ENCODE results near the gene GP1BA.
"Not testable (repeated sequence)": the region's sequence is repeated elsewhere in the genome, so short reads cannot be mapped to it uniquely, and the experiment has no call there.

GP1BA gene

DNA sequence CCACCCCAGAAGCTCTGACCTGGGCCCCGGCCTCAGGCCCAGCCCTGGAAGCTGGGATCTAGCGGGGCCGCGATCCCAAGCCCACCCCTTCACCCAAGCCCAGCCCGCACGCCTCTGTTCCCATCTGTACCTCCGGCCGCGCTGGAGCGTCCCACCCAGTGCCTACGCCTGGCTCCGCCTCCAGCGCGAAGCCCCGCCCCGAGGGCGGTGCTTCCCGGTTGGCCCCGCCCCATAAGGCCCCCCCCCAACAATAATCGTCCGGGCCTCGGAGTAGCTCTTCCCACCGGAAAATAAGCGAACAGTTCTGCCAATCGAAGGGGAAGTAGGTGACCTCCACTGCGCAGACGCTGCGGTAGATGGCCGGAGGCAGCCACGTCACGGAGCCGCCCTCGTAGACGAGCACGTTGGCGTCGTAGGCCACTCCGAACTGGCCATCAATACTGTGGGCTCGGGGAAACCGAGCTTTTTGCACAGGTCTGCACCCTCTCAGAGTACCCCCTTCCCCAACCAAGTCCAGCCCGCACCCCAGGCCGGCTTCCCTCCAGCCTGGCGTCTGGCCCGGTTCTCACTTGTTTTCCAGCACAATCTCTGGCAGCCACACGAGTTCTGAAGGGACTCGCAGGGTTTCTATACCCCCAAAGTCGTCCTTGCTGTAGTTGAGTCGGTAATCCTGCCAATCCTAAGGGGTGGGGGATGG, 30.3 kb upstream of the GP1BA start:
- no peak for DNase-seq

DNA sequence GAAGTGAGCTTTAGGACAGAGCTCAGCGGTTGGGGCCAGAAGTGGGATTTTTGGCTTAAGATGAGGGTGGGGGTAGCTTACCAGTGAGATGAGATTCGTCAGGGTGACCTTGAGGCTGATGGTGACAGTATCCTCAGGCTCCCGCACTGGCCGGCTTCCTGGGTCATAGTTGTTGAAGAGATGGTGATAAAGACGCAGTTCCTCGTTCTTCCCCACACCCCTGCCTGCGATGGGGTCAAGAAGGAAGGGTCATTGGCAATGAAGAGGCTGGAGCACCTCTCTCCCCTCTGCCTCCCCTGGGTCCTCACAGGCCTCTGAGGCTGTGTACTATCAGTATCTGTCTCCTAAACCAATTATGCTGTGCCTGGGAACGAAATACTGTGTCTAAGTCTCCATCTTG, 29.5 kb upstream of the GP1BA start:
- no peak for DNase-seq

GRCh38 chr17:4903051-4903818, 28.8 kb upstream of the GP1BA start, which contains the start of gene CHRNE:
TSS of gene CHRNE (minus strand) at chr17:4903098. CDS start at chr17:4903063, 35 bp downstream.
- peak; percentile 84 for DNase-seq

DNA sequence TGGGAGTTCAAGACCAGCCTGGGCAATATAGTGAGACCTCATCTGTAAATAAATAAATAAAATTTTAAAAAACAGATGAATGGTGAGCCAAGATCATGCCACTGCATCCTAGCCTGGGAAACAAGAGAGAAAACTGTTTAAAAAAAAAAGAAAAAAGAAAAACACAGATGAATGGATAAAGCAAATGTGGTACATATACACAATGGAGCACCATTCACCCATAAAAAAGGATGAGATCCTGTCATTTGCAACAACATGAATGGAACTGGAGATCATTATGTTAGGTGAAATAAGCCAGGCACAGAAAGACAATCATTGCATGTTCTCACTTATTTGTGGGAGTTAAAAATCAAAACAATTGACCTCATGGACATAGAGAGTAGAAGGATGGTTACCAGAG, 25.4 kb upstream of the GP1BA start:
- not testable (repeated sequence) for DNase-seq

- peak; percentile 86 for DNase-seq
Measured at GRCh38 chr17:4908301-4908700, 23.8 kb upstream of the GP1BA start.

GRCh38 chr17:4908711-4909496, 23.2 kb upstream of the GP1BA start:
- DNase-seq, result peak; percentile 88

- no peak for DNase-seq
Measured at GRCh38 chr17:4913994-4914393, 18.1 kb upstream of the GP1BA start.

DNA sequence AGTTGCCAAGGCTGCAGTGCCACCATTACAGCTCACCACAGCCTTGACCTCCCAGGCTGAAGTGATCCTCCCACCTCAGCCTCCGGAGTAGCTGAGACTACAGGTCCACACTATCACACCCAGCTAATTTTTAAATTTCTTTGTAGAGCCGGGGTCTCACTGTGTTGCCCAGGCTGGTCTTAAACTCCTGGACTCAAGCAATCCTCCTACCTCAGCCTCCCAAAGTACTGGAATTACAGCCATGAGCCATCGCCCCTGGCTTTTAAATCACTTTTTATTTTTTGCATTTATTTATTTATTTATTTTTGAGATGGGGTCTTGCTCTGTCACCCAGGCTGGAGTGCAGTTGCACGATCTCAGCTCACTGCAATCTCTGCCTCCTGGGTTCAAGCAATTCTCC, 17.5 kb upstream of the GP1BA start:
- DNase-seq, result not testable (repeated sequence)

DNA sequence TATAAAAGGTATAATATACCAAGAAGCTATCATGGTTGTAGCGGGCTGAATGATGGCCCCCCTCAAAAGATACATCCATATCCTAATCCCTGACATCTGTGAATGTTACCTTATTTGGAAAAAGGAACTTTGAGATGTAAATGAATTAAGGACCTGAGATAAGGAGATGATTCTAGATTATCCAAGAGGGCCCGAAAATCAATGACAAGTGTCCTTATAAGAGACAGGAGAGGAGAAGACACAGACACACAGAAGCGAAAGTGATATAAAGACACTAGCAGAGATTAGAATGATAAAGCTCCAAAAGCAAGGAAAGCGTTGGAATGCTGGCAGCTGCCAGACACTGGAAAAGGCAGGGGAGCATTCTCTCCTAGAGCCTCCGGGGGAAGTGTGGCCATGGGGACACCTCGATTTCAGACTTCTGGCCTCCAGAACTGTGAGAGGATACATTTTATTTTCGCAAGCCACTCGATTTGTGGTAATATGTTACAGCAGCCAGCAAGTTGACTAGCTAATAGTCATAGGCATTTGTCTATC, 12.5 kb upstream of the GP1BA start:
- no peak for DNase-seq

GRCh38 chr17:4920351-4921048, 11.6 kb upstream of the GP1BA start:
- no peak for DNase-seq

GRCh38 chr17:4921320-4921719, 10.8 kb upstream of the GP1BA start:
- DNase-seq, result no peak

DNA sequence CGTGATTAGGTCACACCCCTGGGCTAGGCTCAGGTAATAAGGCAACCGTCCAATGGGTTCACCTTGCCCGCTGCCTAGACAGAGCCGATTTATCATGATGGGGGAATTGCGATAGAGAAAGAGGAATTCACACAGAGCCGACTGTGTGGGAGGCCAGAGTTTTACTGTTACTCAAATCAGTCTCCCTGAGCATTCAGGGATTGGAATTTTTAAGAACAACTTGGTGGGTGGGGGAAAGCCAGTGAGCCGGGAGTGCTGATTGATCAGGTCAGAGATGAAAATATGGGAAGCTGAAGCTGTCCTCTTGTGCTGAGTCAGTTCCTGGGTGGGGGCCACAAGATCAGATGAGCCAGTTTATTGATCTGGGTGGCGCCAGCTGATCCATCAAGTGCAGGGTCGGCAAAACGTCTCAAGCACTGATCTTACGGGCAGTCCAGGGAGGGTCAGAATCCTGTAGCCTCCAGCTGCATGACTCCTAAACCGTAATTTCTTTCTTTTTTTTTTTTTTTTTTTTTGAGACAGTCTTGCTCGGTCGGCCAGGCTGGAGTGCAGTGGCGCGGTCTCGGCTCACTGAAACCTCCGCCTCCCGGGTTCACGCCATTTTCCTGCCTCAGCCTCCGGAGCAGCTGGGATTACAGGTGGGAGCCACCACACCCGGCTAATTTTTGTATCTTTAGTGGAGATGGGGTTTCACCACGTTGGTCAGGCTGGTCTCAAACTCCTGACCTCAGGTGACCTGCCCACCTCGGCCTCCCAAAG, 5.3 kb upstream of the GP1BA start:
- DNase-seq, result not testable (repeated sequence)

- DNase-seq, result no peak
Measured at GRCh38 chr17:4928881-4929280, 3.2 kb upstream of the GP1BA start.

DNA sequence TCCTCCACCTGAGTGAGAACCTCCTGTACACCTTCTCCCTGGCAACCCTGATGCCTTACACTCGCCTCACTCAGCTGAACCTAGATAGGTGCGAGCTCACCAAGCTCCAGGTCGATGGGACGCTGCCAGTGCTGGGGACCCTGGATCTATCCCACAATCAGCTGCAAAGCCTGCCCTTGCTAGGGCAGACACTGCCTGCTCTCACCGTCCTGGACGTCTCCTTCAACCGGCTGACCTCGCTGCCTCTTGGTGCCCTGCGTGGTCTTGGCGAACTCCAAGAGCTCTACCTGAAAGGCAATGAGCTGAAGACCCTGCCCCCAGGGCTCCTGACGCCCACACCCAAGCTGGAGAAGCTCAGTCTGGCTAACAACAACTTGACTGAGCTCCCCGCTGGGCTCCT, 679 bp downstream of the GP1BA start:
- DNase-seq, result no peak

DNA sequence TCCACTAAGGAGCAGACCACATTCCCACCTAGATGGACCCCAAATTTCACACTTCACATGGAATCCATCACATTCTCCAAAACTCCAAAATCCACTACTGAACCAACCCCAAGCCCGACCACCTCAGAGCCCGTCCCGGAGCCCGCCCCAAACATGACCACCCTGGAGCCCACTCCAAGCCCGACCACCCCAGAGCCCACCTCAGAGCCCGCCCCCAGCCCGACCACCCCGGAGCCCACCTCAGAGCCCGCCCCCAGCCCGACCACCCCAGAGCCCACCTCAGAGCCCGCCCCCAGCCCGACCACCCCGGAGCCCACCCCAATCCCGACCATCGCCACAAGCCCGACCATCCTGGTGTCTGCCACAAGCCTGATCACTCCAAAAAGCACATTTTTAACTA, 1.6 kb downstream of the GP1BA start:
- no peak for DNase-seq

GRCh38 chr17:4934173-4934979, 2.3 kb downstream of the GP1BA start:
- DNase-seq, result peak; percentile 47

DNA sequence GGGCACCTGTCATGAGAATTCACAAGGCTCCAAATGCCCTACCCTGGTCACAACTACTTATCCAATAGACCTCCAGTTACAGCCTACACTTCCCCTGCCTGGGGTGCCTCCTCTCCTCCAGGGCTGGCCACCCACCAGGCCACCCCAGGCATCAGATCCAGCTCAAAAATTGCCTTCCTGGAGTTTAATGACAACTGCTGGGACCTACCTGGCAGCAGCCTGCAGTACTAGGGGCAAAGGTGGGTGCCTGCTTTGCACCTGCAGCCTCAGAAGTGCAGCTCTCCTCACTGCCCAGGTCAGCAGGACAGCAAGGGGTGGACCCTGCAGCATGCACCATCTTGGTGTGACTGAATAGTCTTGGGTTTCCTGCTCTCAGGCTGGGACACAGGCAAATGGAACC, 3.6 kb downstream of the GP1BA start:
- no peak for DNase-seq

GRCh38 chr17:4936436-4936835, 4.4 kb downstream of the GP1BA start:
- DNase-seq, result no peak

DNA sequence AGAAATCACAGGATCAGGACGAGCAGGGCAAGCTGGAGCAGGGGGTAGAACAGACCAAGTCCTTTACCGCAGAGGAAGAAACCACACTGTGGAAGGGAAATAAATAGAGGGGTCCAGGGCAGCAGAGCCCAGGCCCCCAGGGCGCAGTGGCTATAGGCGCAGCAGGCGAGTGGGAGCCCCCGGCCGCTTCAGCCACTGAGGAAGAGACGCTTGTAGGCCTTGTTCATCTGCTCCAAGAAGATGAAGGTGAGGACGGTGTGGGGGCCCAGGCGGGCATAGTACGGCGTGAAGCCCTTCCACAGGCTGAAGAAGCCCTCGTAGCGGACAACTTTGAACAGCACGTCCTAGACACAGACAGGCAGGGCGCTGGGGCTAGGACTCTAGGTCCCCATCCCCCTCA, 5.5 kb downstream of the GP1BA start:
- no peak for DNase-seq

DNA sequence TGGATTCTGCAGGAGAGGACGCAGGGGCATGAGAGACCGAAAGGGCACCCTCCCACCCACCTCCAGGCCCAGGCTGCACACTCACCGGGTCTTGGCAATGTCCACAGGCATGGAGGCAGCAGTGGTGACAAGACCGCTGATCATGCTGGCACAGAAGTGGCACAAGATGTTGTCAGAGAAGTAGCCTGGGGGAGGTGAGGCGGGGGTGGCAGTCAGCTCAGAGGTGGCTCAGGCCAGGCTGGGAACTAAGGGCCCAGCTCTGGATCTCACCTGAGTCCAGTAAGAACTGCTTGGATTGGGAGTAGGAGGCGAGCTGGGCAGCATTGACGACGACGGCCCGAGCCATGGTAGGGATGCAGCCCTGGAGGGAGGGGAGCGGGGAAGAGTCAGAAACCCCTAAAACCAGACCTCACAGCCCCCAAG, 6.0 kb downstream of the GP1BA start:
- no peak for DNase-seq

Measured in NCI-H146 (cell line).